Measurements from ENCODE around the gene PLEKHA7. TPM values are rescaled to one million over a fixed set of nuclear protein-coding genes. Genes with fewer than 3 reads are reported as not detected.

Gene PLEKHA7
- polyA plus RNA-seq, 1 donor (not counting 4 experiments of a cell fraction or from before 2014, with no cell fraction given), result 1.4 TPM

DNA sequence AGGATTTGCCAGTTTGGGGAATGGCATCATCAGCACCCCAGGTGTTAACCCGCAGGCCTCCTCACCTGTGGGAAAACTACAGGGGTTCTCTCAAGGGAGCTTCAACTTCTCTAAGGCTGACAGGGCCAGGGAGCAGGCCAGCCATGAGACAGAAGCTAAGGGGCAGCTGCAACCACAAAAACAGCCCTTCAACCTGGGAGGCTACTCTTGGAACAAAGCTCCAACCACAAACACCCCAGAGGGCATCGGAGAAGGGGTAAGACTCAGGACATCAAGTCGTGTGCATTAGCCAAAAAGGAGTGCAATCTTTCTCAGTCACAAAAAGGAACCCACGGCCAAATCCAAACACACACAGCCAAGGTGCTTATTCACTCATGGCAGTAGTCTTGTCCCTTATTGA, 103.0 kb downstream of the PLEKHA7 start:
- no peak for DNase-seq (ENCODE audit: low read depth, low spot score)

DNA sequence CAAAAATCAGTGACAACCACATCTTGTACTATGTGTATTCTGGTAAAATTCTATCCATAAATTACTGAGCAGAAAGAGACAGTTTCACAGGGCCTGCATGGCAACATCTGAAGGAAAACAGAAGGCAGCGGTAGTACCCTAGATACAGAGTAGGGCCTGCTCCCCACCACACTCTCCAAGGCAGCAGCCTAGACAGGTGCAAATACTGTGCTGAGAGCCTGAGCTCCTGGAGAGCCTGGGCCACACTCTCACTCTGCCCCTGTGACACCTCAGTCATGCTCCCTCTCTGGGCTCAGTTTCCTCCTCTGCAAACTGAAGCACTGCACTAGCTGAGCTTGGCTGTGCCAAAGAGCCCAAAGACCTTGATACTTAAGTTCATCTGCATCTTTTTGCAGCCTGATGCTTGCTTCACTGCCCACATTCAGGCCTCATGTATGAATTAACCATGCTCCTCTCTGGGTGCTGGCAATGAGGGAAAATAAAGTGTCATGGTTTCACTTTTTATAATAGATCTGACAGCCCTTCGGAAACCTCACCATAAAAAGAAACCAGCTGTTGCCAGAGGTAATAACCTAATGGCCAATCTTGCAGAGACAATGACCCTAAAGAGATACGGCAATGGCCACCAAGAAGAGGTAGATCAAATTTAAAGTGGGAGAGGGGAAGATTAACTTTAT, 104.7 kb downstream of the PLEKHA7 start:
- H3K27ac ChIP-seq (ENCODE audit: control insufficient read depth, insufficient read depth, low read length), result no peak overlapping the region
- H3K36me3 ChIP-seq (ENCODE audit: control insufficient read depth in 2 of 2, extremely low read depth in 1 of 2, insufficient read depth in 2 of 2, low read length in 2 of 2), result no peaks in the 10 kb centered on the region
- H2AFZ ChIP-seq (ENCODE audit: control insufficient read depth, low read length), result no peak overlapping the region
- H3K27me3 ChIP-seq (ENCODE audit: control insufficient read depth, extremely low read depth, insufficient read depth, low read length), result peaks cover 4% of the 10 kb centered on the region
- H3K79me2 ChIP-seq (ENCODE audit: control insufficient read depth, insufficient read depth, low read length), result no peaks in the 10 kb centered on the region
- no peak for FAIRE-seq
- H3K4me2 ChIP-seq (ENCODE audit: control insufficient read depth, extremely low read depth, insufficient read depth, low read depth, low read length), result no peak overlapping the region
- no peak overlapping the region for H3K9ac ChIP-seq (ENCODE audit: control insufficient read depth, extremely low read depth, insufficient read depth, low read length)
- H3K9me1 ChIP-seq (ENCODE audit: control insufficient read depth, extremely low read depth, insufficient read depth, low read length), result no peaks in the 10 kb centered on the region
- no peak overlapping the region for H3K4me3 ChIP-seq (ENCODE audit: control insufficient read depth in 2 of 3, extremely low read depth in 1 of 3, insufficient read depth in 2 of 3, low read depth in 1 of 3, low read length in 3 of 3)
- dilution Hi-C loops (cut with MboI; ENCODE audit: extremely low pct_ligation_motif_present, low sequenced_read_pairs), result loop anchor here (25.0 kb wide), 1 partner anchor 97 kb away; no protein-coding TSS in a partner anchor
- TF ChIP-seq, protein P1, sequence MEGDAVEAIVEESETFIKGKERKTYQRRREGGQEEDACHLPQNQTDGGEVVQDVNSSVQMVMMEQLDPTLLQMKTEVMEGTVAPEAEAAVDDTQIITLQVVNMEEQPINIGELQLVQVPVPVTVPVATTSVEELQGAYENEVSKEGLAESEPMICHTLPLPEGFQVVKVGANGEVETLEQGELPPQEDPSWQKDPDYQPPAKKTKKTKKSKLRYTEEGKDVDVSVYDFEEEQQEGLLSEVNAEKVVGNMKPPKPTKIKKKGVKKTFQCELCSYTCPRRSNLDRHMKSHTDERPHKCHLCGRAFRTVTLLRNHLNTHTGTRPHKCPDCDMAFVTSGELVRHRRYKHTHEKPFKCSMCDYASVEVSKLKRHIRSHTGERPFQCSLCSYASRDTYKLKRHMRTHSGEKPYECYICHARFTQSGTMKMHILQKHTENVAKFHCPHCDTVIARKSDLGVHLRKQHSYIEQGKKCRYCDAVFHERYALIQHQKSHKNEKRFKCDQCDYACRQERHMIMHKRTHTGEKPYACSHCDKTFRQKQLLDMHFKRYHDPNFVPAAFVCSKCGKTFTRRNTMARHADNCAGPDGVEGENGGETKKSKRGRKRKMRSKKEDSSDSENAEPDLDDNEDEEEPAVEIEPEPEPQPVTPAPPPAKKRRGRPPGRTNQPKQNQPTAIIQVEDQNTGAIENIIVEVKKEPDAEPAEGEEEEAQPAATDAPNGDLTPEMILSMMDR (optimal IDR thresholded peaks at IDR 0.05 in 1 of 3, IDR thresholded peaks at IDR 0.05 in 1 of 3, conservative IDR thresholded peaks at IDR 0.05 in 1 of 3; ENCODE audit: extremely low read depth in 1 of 3, insufficient read depth in 2 of 3, low read length in 3 of 3), result no peak
- TF ChIP-seq EZH2 (IDR thresholded peaks at IDR 0.05; ENCODE audit: low read length), result no peak
- H3K9me3 ChIP-seq (ENCODE audit: control insufficient read depth, low read depth, low read length), result no peaks in the 10 kb centered on the region
- no peaks in the 10 kb centered on the region for H3K4me1 ChIP-seq (ENCODE audit: control insufficient read depth, extremely low read depth, insufficient read depth, low read length)
- no peaks in the 10 kb centered on the region for H4K20me1 ChIP-seq (ENCODE audit: control insufficient read depth, extremely low read depth, insufficient read depth, low read length)
- DNase-seq (ENCODE audit: low read depth, low spot score), result no peak

More for the DNA sequence above, 103.0 kb downstream of the PLEKHA7 start:
- Histone ChIP-seq H3K36me3 (ENCODE audit: control insufficient read depth in 2 of 2, extremely low read depth in 1 of 2, insufficient read depth in 2 of 2, low read length in 2 of 2) (no peaks in the 10 kb centered on the region), H3K4me3 (ENCODE audit: control insufficient read depth in 2 of 3, extremely low read depth in 1 of 3, insufficient read depth in 2 of 3, low read depth in 1 of 3, low read length in 3 of 3) (no peak overlapping the region), H3K9me3 (ENCODE audit: control insufficient read depth, low read depth, low read length) (no peaks in the 10 kb centered on the region), H3K27me3 (ENCODE audit: control insufficient read depth, extremely low read depth, insufficient read depth, low read length) (peaks cover 4% of the 10 kb centered on the region), H3K27ac (ENCODE audit: control insufficient read depth, insufficient read depth, low read length) (no peak overlapping the region), H3K79me2 (ENCODE audit: control insufficient read depth, insufficient read depth, low read length) (no peaks in the 10 kb centered on the region), H2AFZ (ENCODE audit: control insufficient read depth, low read length) (no peak overlapping the region), H3K9me1 (ENCODE audit: control insufficient read depth, extremely low read depth, insufficient read depth, low read length) (no peaks in the 10 kb centered on the region), H3K9ac (ENCODE audit: control insufficient read depth, extremely low read depth, insufficient read depth, low read length) (no peak overlapping the region), H3K4me1 (ENCODE audit: control insufficient read depth, extremely low read depth, insufficient read depth, low read length) (no peaks in the 10 kb centered on the region), H4K20me1 (ENCODE audit: control insufficient read depth, extremely low read depth, insufficient read depth, low read length) (no peaks in the 10 kb centered on the region), H3K4me2 (ENCODE audit: control insufficient read depth, extremely low read depth, insufficient read depth, low read depth, low read length) (no peak overlapping the region)
- no peak for TF ChIP-seq EZH2 (IDR thresholded peaks at IDR 0.05; ENCODE audit: low read length)
- TF ChIP-seq, protein P1 (optimal IDR thresholded peaks at IDR 0.05 in 1 of 3, IDR thresholded peaks at IDR 0.05 in 1 of 3, conservative IDR thresholded peaks at IDR 0.05 in 1 of 3; ENCODE audit: extremely low read depth in 1 of 3, insufficient read depth in 2 of 3, low read length in 3 of 3), result no peak
- dilution Hi-C loops (cut with MboI; ENCODE audit: extremely low pct_ligation_motif_present, low sequenced_read_pairs), result loop anchor here (25.0 kb wide), 1 partner anchor 99 kb away; no protein-coding TSS in a partner anchor
- no peak for FAIRE-seq

Data from keratinocyte (primary cell).